Esophagus muscularis mucosa (tissue), 4 donors: ENCODE data around the gene SRGN.

Source experiments
- CTCF ChIP-seq, 3 experiments: fragments of 200-600 bp in 2 of 3; fragments of 450-650 bp in 1 of 3; sonication (generic) in 2 of 3; IDR thresholded peaks; one replicate each; pipeline ENCODE4 v1.5.1; 2017 to 2019; ENCODE audit warnings: antibody characterized with exemption in 3 of 3, mild to moderate bottlenecking in 2 of 3, moderate library complexity in 1 of 3
- EP300 ChIP-seq: sonication (generic); formaldehyde crosslinking; IDR thresholded peaks from one replicate; pipeline ENCODE4 v1.6.1; 2017; ENCODE audit warnings: antibody characterized with exemption
- POLR2A ChIP-seq: fragments of 450-650 bp; IDR thresholded peaks from one replicate; pipeline ENCODE4 v1.6.1; 2017; ENCODE audit warnings: antibody characterized with exemption, moderate library complexity, mild to moderate bottlenecking, low read depth
- POLR2AphosphoS5 ChIP-seq, 2 donors: sonication (generic); formaldehyde crosslinking; IDR thresholded peaks; one replicate each; pipeline ENCODE4 v1.6.1; 2017; ENCODE audit warnings: antibody characterized with exemption in 2 of 2

DNA sequence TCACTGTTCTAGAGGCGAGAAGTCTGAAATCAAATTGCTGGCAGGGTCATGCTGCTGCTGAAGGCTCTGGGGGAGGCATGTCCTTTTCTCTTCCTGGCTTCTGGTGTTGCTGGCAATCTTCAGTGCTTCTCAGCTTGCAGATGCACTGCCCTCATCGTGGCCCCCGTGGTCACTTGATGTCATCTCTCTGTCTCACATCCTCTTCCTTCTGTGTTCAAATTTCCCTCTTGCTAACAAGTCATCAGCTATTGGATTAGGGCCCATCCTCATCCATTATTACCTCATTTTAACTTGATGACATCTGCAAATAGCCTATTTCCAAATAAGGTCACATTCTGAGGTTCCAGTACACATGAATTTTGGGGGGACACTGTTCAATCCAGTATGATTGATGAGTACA lies 36.6 kb upstream of the SRGN start:
- TF ChIP-seq CTCF (IDR thresholded peaks at IDR 0.05) (no peak), POLR2AphosphoS5 (IDR thresholded peaks at IDR 0.05) (peak in 1 of 2 donors; percentile 46), POLR2A (no peak), EP300 (no peak)
